Measurements from ENCODE around the gene EN1. TPM values are rescaled to one million over a fixed set of nuclear protein-coding genes. Genes with fewer than 3 reads are reported as not detected.

The EN1 gene
- total and polyA plus RNA-seq, 8 donors, result not detected

DNA sequence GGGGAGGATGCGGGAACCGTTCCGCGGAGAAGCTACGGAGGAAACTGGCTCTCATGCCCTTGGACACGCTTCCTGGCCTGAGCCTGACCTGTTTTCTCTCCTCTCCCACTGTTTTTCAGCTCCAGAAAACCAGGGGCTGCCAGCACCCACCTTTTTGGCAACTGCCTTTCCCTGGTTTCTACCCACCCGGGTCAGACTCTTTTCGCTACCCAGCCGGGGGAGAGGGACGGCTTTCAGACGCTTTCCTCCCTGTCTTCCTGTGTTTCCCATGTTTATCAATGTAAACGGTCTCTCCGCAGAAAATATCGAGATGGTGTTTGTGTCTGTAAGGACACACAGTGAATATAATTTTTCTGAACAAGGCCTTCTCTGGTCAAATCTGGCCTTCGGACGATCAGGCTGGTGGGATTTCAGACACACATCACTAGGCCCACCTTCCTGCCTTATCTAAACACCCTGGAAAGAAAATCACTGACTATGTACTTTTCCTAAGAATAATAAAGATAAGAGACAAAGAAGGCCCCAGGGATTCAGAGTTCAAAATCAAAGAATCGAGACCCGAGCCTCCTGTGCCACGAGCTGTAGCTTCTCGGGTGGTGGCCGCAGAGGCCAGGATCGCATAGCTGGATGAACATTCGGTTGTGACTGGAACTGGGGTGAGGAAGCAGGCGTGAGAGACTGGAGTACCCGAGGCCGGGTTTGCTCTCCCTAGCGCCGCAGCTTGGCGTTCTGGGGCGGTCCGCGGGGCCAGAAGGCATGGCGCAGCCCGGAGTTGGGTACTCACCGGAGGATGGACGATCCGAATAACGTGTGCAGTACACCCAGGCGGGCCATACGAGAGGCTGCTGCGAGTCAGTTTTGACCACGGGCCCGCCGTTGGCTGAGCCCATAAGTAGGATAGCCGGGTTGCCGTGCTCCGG, 1.7 kb downstream of the EN1 start:
- TF ChIP-seq, protein P1, sequence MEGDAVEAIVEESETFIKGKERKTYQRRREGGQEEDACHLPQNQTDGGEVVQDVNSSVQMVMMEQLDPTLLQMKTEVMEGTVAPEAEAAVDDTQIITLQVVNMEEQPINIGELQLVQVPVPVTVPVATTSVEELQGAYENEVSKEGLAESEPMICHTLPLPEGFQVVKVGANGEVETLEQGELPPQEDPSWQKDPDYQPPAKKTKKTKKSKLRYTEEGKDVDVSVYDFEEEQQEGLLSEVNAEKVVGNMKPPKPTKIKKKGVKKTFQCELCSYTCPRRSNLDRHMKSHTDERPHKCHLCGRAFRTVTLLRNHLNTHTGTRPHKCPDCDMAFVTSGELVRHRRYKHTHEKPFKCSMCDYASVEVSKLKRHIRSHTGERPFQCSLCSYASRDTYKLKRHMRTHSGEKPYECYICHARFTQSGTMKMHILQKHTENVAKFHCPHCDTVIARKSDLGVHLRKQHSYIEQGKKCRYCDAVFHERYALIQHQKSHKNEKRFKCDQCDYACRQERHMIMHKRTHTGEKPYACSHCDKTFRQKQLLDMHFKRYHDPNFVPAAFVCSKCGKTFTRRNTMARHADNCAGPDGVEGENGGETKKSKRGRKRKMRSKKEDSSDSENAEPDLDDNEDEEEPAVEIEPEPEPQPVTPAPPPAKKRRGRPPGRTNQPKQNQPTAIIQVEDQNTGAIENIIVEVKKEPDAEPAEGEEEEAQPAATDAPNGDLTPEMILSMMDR (IDR thresholded peaks at IDR 0.05), result no peak
- H3K9me3 ChIP-seq, result no peaks in the 10 kb centered on the region
- DNase-seq (no peak), ATAC-seq (no peak)
- H3K4me3 ChIP-seq, result no peak overlapping the region
- no peak overlapping the region for H3K27ac ChIP-seq
- peaks cover 99 to 100% of the 10 kb centered on the region in 2 donors for H3K27me3 ChIP-seq
- no peaks in the 10 kb centered on the region for H3K36me3 ChIP-seq
- H3K4me1 ChIP-seq, result peaks cover 0 to 41% of the 10 kb centered on the region in 2 donors
- intact Hi-C loops (cut with DNase I), result no loop called here

- Histone ChIP-seq H3K27me3 (peaks cover 99 to 100% of the 10 kb centered on the region in 2 donors), H3K27ac (no peak overlapping the region), H3K9me3 (no peaks in the 10 kb centered on the region), H3K4me3 (no peak overlapping the region), H3K36me3 (no peaks in the 10 kb centered on the region), H3K4me1 (peaks cover 0 to 41% of the 10 kb centered on the region in 2 donors)
- DNase-seq, result no peak
- ATAC-seq, result no peak
- TF ChIP-seq, protein P1 (IDR thresholded peaks at IDR 0.05), result no peak
- intact Hi-C loops (cut with DNase I), result no loop called here
Measured at GRCh38 chr2:118845005-118845521, 2.4 kb downstream of the EN1 start.

DNA sequence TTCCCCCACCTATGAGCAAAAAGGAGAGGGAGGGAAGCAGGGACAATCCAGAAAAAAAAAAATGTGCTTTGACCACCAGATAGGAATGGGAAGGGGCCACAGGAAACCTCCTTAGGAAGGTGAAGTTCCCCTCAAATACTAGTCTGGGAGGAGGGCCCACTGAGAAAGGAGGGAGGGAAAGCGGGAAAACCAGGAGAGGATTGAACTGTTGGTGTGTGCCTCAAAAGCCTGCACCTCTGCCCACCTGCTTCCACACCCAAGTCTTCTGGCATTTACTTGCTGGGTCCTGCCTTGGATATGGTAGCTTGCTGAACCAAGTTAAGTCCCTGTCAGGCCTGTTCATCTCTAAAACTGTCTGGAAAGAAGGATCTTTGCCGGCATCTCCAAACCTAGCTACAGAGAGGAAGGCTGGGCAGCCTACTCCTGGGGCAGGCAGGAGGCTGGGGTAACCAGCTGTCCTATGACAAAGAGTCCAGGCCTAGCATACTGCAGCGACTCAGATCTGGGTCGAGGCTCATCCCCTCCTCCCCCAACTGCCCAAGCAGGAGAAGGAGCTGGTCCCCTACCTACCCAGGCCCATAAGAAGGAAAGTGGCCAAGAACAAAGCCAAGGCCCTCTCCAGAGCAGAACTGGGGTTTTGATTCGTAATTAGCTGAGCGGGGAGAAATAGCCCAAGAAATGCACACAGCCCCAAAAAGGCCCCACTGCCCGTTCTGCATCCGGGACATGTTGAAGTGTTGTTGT, 3.0 kb downstream of the EN1 start:
- ATAC-seq, result no peak
- Histone ChIP-seq H3K27ac (no peak overlapping the region), H3K4me1 (peaks cover 0 to 41% of the 10 kb centered on the region in 2 donors), H3K4me3 (no peak overlapping the region), H3K27me3 (peaks cover 99 to 100% of the 10 kb centered on the region in 2 donors), H3K36me3 (no peaks in the 10 kb centered on the region), H3K9me3 (no peaks in the 10 kb centered on the region)
- TF ChIP-seq, protein P1 (IDR thresholded peaks at IDR 0.05), result no peak
- intact Hi-C loops (cut with DNase I), result no loop called here
- no peak for DNase-seq

DNA sequence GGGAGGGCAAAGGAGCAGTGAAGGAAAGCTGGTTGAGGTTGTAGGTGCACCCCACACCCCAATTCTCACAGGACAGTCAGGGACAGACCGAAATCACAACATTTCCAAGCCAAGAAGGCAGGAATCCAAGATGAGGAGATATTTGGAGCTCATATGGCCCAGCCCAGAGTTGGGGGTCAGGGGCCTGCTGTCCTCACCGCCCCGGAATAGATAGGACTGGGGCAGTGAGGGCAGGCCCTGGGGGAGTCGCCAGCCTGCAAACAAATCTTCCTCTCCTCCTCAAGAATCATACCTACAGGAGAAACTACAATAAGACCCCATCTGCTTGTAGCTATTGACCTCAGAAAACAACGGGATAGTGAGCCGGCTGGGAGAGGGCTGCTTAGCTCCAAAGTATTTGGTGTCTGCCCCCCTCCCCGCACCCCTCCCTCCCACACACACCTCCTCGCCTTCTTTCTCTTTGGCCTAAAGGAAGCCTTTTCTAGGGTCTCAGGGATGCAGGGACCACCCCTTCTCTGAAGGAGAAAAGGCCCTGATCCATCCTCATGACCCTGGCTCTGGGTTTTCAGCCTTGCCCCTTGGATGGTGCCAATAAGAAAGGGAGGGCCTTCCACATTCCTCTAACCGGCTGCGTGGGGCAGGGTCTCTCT, 3.8 kb downstream of the EN1 start:
- intact Hi-C loops (cut with DNase I), result no loop called here
- Histone ChIP-seq H3K9me3 (no peaks in the 10 kb centered on the region), H3K4me1 (peaks cover 0 to 36% of the 10 kb centered on the region in 2 donors), H3K4me3 (no peak overlapping the region), H3K27ac (no peak overlapping the region), H3K27me3 (peaks cover 99 to 100% of the 10 kb centered on the region in 2 donors), H3K36me3 (no peaks in the 10 kb centered on the region)
- no peak for ATAC-seq
- TF ChIP-seq, protein P1 (IDR thresholded peaks at IDR 0.05), result no peak
- DNase-seq, result no peak

Measured in left lung (tissue), 10 donors.